ENCODE measurements around the gene HPCAL1.

HPCAL1 gene

GRCh38 chr2:10303181-10303693 is 533 bp downstream of the HPCAL1 start:
- no peak for DNase-seq (ENCODE audit: low spot score)

GRCh38 chr2:10303694-10304378 is 1.1 kb downstream of the HPCAL1 start:
- peak; percentile 60 for DNase-seq (ENCODE audit: low spot score)

GRCh38 chr2:10304458-10305253 is 2.0 kb downstream of the HPCAL1 start:
- no peak for DNase-seq (ENCODE audit: low spot score)

GRCh38 chr2:10305254-10305635 is 2.5 kb downstream of the HPCAL1 start:
- no peak for DNase-seq (ENCODE audit: low spot score)

- DNase-seq (ENCODE audit: low spot score), result no peak
Observed at GRCh38 chr2:10305715-10306114, 3.0 kb downstream of the HPCAL1 start.

- DNase-seq (ENCODE audit: low spot score), result no peak
Observed at GRCh38 chr2:10306901-10307463, 4.3 kb downstream of the HPCAL1 start.

- no peak for DNase-seq (ENCODE audit: low spot score)
Observed at GRCh38 chr2:10307561-10308156, 5.0 kb downstream of the HPCAL1 start.

- DNase-seq (ENCODE audit: low spot score), result no peak
Observed at GRCh38 chr2:10308866-10309265, 6.2 kb downstream of the HPCAL1 start.

- DNase-seq (ENCODE audit: low spot score), result no peak
Observed at GRCh38 chr2:10309286-10309685, 6.6 kb downstream of the HPCAL1 start.

- DNase-seq (ENCODE audit: low spot score), result no peak
Observed at GRCh38 chr2:10310309-10310888, 7.7 kb downstream of the HPCAL1 start.

GRCh38 chr2:10311736-10312135 is 9.0 kb downstream of the HPCAL1 start:
- DNase-seq (ENCODE audit: low spot score), result no peak

GRCh38 chr2:10312437-10312957 is 9.8 kb downstream of the HPCAL1 start:
- DNase-seq (ENCODE audit: low spot score), result no peak

GRCh38 chr2:10316336-10316735 is 13.6 kb downstream of the HPCAL1 start:
- DNase-seq (ENCODE audit: low spot score), result no peak

GRCh38 chr2:10316860-10317259 is 14.2 kb downstream of the HPCAL1 start:
- no peak for DNase-seq (ENCODE audit: low spot score)

GRCh38 chr2:10317646-10318045 is 14.9 kb downstream of the HPCAL1 start:
- no peak for DNase-seq (ENCODE audit: low spot score)

- no peak for DNase-seq (ENCODE audit: low spot score)
Observed at GRCh38 chr2:10318345-10318744, 15.6 kb downstream of the HPCAL1 start.

- DNase-seq (ENCODE audit: low spot score), result no peak
Observed at GRCh38 chr2:10319892-10320574, 17.3 kb downstream of the HPCAL1 start.

- DNase-seq (ENCODE audit: low spot score), result no peak
Observed at GRCh38 chr2:10320575-10320931, 17.8 kb downstream of the HPCAL1 start.

- DNase-seq (ENCODE audit: low spot score), result no peak
Observed at GRCh38 chr2:10320933-10321332, 18.2 kb downstream of the HPCAL1 start.

- no peak for DNase-seq (ENCODE audit: low spot score)
Observed at GRCh38 chr2:10321622-10322021, 18.9 kb downstream of the HPCAL1 start.

GRCh38 chr2:10322481-10322880 is 19.8 kb downstream of the HPCAL1 start:
- no peak for DNase-seq (ENCODE audit: low spot score)

GRCh38 chr2:10322973-10323372 is 20.3 kb downstream of the HPCAL1 start:
- DNase-seq (ENCODE audit: low spot score), result no peak
